GM12872 (cell line): ENCODE results near the gene ZNF275.

Source experiments
- TF ChIP-seq, protein P1 (sequence below): IDR thresholded peaks from 3 replicates; pipeline ENCODE4 v1.5.1; 2011; ENCODE audit warnings: low read depth, mild to moderate bottlenecking, low read length, moderate library complexity; ENCODE audit not compliant: insufficient read depth

Gene ZNF275

DNA sequence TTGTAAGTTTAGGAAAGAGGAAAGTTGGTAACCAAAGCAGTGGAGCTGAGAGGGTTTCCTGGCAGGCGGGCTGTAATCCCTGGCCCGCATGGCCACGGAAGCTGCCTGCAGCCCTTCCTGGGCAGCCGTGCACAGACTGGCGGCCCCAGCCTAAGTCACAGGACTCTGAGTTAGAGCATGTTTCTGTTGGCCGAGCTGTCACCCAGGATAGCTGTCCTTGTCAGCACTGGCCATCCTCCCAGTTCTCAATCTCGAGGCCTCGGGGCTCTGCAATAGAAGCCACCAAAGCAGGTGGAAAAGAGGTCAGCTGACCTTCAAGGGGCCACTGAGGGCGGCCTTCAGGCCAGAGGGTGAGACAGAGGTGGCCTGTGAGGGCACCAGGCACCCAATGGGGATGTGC is 46.7 kb downstream of the ZNF275 start:
- TF ChIP-seq, protein P1, sequence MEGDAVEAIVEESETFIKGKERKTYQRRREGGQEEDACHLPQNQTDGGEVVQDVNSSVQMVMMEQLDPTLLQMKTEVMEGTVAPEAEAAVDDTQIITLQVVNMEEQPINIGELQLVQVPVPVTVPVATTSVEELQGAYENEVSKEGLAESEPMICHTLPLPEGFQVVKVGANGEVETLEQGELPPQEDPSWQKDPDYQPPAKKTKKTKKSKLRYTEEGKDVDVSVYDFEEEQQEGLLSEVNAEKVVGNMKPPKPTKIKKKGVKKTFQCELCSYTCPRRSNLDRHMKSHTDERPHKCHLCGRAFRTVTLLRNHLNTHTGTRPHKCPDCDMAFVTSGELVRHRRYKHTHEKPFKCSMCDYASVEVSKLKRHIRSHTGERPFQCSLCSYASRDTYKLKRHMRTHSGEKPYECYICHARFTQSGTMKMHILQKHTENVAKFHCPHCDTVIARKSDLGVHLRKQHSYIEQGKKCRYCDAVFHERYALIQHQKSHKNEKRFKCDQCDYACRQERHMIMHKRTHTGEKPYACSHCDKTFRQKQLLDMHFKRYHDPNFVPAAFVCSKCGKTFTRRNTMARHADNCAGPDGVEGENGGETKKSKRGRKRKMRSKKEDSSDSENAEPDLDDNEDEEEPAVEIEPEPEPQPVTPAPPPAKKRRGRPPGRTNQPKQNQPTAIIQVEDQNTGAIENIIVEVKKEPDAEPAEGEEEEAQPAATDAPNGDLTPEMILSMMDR, result no peak

DNA sequence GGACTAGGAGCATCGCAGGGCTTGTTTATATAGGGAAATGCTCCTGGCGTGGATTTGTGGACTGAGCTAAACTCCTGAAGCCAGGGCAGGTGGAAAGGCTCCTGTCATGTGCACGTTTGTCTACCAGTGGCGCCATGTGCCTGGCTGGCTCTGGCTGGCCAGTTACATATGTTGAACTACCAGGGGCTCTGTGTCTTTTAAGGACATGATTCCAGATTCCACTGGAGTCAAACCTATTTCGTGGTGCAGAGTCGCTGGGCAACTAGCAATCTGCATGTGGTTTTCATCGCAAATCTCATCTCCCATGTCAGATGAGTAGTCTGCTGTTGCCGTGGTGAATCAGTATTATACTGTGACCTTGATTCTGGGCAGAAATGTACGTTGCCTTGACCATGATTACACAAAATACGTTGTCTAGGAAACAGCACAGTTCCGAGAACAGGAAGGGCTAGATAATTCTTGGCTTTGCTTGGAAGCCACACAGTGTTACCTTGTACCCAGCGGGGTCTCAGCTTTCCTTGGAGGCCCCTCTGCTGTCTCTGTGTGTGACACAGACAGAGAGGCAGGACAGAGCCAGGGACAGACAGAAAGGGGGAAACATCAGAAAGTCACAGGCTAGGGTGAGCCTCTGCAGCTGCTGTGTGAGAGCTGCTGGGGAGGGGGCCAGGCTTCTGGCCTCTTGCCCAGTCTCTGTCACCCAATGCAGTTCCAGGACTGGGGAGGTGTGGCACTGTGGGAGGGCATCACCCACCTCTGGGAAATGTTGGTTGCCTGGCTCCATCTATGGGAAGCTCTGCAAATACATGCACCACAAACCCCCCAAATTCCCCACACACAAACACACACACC is 48.0 kb downstream of the ZNF275 start:
- TF ChIP-seq, protein P1, result 0 out of 3 replicates have a peak, but pooled peaks have one; percentile 28

DNA sequence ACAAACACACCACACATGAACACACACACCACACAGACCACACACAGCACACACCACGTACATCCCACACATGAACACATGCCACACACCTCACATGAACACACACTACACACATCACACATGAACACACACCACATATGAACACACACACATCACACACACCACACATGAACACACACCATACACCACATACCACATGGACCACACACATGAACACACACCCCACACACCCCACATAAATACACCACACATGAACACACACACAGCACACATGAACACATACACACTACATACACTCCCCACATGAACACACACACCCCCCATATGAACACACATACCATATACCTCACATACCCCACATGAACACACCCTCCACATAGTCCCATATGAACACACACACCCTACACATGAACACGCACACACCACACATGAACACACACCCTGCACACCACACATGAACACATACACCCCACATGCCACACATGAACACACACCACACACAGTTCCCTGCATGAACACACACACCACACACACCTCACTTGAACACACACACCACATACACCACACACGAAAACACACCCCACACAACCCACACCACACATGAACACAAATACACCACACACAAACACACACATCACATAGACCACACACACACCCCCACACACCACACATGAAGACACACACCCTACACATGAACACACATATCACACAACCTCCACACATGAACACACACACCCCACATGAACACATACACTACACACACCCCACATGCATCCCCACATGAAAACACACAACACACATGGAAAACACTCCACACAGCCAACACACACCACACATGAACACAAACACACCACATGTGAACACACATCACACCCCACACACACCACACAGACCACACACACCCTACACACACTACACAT is 48.9 kb downstream of the ZNF275 start:
- TF ChIP-seq, protein P1, result no peak

DNA sequence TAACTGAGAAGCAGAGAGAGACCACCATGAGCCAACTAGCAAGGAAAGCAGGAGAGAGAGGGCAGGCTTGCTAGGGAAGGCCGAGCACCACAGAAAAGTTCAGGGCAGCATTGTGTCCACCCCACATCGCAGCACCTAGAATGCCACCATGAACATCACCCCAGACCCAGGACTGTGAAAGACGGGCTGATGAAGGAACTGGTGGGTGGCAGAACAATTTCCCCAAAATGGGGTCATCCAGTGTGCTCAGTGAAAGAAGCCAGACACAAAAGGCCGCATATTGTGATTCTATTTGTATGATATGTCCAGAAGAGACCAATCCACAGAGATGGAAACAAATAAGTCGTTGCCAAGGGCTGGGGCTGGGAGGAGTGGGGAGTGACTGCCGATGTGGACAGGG is 50.4 kb downstream of the ZNF275 start:
- TF ChIP-seq, protein P1, result no peak

DNA sequence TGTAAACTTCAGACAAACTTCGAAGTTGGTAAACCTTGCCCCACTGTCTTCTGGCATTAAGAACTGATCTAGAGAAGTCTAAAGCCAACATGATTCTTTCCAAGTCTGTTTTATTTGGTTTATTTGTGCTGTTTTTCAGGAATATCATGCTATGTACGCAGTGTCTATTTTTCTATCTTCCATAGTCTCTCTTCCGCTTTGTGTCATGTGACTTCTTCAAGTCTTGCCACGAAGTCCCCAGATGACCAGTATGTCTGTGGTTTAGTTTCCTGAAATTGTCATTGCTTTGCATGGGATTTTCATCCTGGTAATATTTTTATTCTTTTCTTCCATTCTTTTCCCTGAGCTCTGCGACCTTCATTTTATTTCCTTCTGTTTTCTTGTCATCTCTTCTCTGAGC is 52.1 kb downstream of the ZNF275 start:
- TF ChIP-seq, protein P1, result no peak

DNA sequence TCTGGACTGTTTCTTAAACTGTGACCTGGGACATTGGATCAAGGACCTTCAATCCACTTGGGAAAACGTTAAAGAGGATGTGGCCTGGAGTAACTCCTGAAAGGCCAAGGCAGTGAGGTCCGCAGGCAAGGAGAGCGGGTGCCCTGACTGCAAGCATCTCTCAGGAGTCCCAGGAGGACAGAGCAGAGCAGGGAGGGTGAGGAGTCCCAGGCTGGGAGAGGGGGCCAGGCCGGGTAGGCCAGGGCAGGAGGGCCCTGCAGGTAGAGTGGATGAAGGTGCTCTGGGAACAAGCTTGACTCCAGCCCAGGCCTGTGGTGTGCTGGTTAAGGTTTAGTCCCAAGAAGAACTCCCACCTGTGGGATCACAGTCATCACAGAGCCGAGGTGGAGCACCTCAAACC is 53.4 kb downstream of the ZNF275 start:
- TF ChIP-seq, protein P1, result no peak
